HepG2 (cell line): ENCODE results near the gene GRAMD1B. TPM values are rescaled to one million over a fixed set of nuclear protein-coding genes. Genes with fewer than 3 reads are reported as not detected.

ENCODE experiments used
- BCL6 ChIP-seq: IDR thresholded peaks from 2 replicates; pipeline ENCODE4 v1.6.1; 2016; ENCODE audit warnings: missing genetic modification reagents, missing compliant biosample characterization
- FOXC1 ChIP-seq: sonication (generic); formaldehyde crosslinking; IDR thresholded peaks from 2 replicates; pipeline ENCODE4 v1.8.0; 2022; ENCODE audit warnings: mild to moderate bottlenecking, missing genetic modification reagents, borderline replicate concordance
- HNF1A ChIP-seq, 2 experiments: sonication (generic) in 1 of 2; formaldehyde crosslinking in 1 of 2; IDR thresholded peaks; 2 replicates each; pipeline versions ENCODE4 v1.4.0 to v1.6.1; 2016 to 2020; ENCODE audit warnings: borderline replicate concordance in 1 of 2, low read depth in 1 of 2, mild to moderate bottlenecking in 1 of 2, missing genetic modification reagents in 1 of 2
- NR2F6 ChIP-seq, 2 experiments: IDR thresholded peaks; 2 replicates each; pipeline ENCODE4 v1.6.1; 2016; ENCODE audit warnings: antibody characterized with exemption in 1 of 2, mild to moderate bottlenecking in 1 of 2
- PHF5A ChIP-seq: IDR thresholded peaks from one replicate; pipeline ENCODE4 v1.6.1; 2018; ENCODE audit warnings: low read depth, missing genetic modification reagents; ENCODE audit not compliant: unreplicated experiment
- PREB ChIP-seq: sonication (generic); formaldehyde crosslinking; IDR thresholded peaks from 2 replicates; pipeline ENCODE4 v1.4.0; 2020; ENCODE audit warnings: missing genetic modification reagents
- ZNF431 ChIP-seq: sonication (generic); formaldehyde crosslinking; IDR thresholded peaks from 2 replicates; pipeline ENCODE4 v1.9.0; 2022; ENCODE audit warnings: missing genetic modification reagents, low read depth, mild to moderate bottlenecking, borderline replicate concordance
- ZNF446 ChIP-seq: sonication (generic); formaldehyde crosslinking; IDR thresholded peaks from 2 replicates; pipeline ENCODE4 v1.5.0; 2020; ENCODE audit warnings: mild to moderate bottlenecking, missing genetic modification reagents
- ZNF672 ChIP-seq: sonication (generic); formaldehyde crosslinking; IDR thresholded peaks from 2 replicates; pipeline ENCODE4 v1.8.1; 2022; ENCODE audit warnings: missing genetic modification reagents
- ZNF772 ChIP-seq: sonication (generic); formaldehyde crosslinking; IDR thresholded peaks from 2 replicates; pipeline ENCODE4 v1.5.0; 2020; ENCODE audit warnings: mild to moderate bottlenecking, missing genetic modification reagents
- polyA plus RNA-seq, 8 experiments: library from polyadenylated mRNA; depleted of rRNA in 3 of 8; stranded (reverse) in 7 of 8; unstranded in 1 of 8; fragments of >200 nt; fragmentation: Illumina TruSeq in 4 of 8; extraction: Trizol in 4 of 8; gene quantifications; 2 replicates each; pipeline versions ENCODE4 v1.2.1 to v1.2.3, GENCODE V29; 2011 to 2016; ENCODE audit warnings: low read depth in 4 of 8, missing spikeins in 1 of 8, mixed read lengths in 1 of 8; ENCODE audit not compliant: insufficient read depth in 1 of 8
- total RNA-seq, 5 experiments: library from RNA; depleted of rRNA; stranded (reverse); fragments of >200 nt; fragmentation: Illumina TruSeq; extraction: Trizol; gene quantifications; 2 replicates each; pipeline ENCODE4 v1.2.3, GENCODE V29; 2016; ENCODE audit warnings: low read depth in 1 of 5

Gene GRAMD1B
- total and polyA plus RNA-seq, 2 of the 13 experiments (the other 11 are each of a cell fraction or from before 2014, with no cell fraction given): 0.12 TPM; not detected in 1

GRCh38 chr11:123578778-123579481 is 148.9 kb downstream of the GRAMD1B start (continued):
- TF ChIP-seq PREB (CRISPR knock-in tag) (no peak), ZNF672 (no peak), ZNF431 (CRISPR knock-in tag) (no peak), ZNF446 (CRISPR knock-in tag) (no peak), ZNF772 (CRISPR knock-in tag) (no peak), BCL6 (CRISPR knock-in tag) (no peak), NR2F6 (IDR thresholded peaks at IDR 0.05) (no peak), NR2F6 (CRISPR knock-in tag; IDR thresholded peaks at IDR 0.05) (no peak), HNF1A (IDR thresholded peaks at IDR 0.05; ENCODE audit: low read depth) (no peak), HNF1A (CRISPR knock-in tag; IDR thresholded peaks at IDR 0.05; ENCODE audit: borderline replicate concordance) (no peak), PHF5A (CRISPR knock-in tag) (no peak), FOXC1 (no peak)
